HG02571 (cell line): ENCODE results near the gene TEAD1.
"Not testable (repeated sequence)": the region's sequence is repeated elsewhere in the genome, so short reads cannot be mapped to it uniquely, and the experiment has no call there.

Source experiments
- ATAC-seq: cut with Tn5 transposase; IDR thresholded peaks from one replicate; pipeline ENCODE4 v1.9.1; 2021; ENCODE audit warnings: mild to moderate bottlenecking, moderate library complexity; ENCODE audit not compliant: unreplicated experiment

TEAD1 gene

DNA sequence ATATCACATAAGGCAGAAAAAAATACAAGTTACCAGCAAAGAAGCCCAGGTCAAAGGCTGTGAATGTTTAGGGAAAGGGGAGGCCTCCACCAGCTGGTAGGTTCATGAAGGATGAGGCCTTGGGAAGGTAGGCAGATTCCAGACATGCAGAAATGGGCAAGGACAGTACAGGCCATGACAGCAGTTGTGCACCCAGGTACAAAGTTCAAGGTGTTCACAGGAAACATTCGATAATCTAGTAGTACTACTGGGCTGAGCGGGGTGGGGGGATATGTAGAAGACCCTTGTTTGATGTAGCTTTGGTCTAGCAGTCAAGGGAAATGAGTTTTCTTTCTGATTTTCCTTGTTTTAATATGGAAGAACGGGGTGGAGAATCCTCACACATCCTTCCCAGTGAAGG lies 182.1 kb downstream of the TEAD1 start:
- ATAC-seq, result no peak

DNA sequence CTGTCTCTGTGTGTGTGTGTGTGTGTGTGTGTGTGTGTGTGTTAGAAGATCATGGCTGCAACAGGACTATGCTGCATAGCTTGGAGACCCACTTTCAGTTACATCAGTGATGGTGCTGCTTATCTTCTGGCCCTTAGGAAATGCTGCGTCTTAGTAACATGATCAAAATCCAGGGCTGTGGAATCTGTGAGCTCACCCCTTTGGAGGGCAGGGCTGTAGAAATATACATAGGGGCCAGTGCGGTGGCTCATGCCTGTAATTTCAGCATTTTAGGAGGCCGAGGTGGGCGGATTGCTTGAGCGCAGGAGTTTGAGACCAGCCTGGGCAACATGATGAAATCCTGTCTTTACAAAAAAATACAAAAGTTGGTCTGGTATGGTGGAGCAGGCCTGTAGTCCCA lies 183.4 kb downstream of the TEAD1 start:
- no peak for ATAC-seq

DNA sequence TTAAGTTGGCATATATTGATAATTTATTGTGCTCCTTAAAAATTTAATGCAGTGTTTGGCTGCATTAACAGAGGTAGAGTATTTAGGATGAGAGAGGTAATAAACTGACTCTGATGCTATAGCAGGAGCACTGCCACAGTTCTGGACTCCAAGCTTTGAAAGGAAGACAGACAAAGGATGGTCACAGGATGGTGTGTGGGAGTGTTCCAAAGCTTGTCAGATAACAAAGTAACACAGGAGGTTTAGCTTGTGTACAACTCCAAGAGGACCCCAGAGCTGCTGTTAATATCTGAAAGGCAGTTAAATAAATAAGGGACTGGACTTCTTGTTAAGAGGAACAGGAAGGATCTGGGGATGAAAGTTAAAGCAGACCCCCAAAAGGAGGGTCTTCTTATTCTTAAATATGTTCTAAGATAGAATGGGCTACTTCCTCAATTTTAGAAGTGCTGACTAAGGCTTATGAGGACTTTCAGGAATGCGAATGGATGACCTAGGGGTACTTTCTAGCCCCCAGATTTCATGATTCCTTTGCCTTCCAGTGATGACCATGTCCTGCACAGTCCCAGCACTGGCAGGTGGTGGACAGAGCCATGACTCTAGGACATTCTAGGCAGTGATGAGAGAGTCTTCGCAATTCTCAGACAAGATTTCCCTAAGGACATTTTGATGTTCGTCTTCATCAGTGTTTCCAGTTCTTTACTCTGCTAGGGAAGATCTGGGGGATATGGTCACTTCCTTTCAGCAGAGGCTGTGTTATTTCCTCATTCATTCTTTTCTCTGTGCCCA lies 185.8 kb downstream of the TEAD1 start:
- no peak for ATAC-seq

DNA sequence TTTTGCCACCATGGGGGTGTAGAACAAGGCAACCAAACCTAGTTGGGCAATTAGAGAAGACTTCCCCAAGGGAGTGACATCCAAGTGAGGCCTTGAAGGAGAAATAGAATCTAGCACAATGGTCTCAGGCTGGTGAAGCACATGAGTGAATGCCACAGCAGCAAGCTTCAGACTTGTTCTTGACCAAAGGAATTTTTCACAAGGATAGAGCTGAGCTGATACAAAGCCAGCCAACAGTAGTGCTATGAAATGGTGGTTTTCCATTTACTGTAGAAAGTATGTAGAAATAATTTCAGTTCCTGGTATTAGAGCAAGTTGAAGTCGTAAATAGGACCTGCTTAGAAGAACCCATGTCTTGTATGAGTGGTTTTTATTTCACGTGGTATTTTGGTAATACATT lies 186.6 kb downstream of the TEAD1 start:
- no peak for ATAC-seq

DNA sequence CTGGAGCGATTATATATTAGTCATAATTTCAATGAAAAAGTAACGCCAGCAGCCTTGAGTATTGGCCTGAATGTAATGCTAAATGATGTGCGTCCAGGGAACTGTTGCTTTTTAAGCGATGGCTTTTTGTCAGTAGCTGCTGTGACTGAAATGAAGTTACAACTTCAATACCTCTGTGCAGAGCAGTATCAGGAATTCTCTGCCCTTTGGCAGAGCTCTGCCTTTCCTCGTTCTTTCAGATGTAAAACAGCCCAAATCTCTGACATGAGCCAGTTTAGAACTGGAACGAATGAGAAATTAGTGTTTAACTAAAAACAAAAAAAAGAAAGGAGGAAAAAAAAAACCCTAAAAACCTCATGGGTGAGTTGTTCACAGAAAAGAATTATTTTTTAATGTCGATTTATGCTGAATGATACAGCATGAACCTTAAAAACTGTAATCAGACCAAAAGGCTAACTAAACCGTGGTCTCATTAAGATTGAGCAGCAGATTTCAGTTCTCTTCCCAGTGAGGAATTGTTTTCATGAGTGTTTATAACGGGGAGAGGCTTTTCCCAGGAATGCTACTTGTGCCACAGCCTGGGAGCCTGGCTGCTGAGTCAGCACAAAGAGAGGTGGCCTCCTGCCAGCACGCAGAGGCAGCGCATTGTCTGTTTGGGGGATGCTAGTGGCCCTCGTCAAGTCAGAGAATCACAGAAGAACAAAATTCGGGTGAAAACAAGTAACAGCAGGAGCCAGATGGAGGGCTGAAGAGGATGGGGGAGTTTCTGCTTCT lies 188.7 kb downstream of the TEAD1 start:
- no peak for ATAC-seq

DNA sequence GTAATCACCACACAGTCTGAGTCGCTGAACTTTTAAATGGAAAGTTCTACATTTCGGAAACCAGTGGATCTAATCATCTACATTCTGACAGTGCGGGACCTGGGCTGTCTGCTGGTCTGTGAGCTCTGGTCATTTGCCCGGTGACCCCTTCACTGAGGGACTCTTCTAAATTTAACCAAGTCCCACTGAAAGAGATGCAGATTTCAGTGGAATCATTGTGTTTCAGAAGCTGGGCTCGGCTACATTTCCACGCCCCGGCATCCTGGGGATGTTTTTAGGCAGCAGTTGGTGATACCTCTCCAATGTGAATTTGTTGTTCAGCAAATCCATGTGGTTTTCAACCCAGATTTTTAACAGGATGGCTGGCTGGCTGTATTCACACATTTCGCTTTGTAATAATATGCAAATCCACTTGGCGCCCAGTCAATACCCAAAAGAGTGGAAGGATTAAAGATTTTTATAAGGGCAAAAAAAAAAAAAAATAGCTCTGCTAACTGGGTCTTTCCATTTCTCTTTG lies 189.4 kb downstream of the TEAD1 start:
- no peak for ATAC-seq

DNA sequence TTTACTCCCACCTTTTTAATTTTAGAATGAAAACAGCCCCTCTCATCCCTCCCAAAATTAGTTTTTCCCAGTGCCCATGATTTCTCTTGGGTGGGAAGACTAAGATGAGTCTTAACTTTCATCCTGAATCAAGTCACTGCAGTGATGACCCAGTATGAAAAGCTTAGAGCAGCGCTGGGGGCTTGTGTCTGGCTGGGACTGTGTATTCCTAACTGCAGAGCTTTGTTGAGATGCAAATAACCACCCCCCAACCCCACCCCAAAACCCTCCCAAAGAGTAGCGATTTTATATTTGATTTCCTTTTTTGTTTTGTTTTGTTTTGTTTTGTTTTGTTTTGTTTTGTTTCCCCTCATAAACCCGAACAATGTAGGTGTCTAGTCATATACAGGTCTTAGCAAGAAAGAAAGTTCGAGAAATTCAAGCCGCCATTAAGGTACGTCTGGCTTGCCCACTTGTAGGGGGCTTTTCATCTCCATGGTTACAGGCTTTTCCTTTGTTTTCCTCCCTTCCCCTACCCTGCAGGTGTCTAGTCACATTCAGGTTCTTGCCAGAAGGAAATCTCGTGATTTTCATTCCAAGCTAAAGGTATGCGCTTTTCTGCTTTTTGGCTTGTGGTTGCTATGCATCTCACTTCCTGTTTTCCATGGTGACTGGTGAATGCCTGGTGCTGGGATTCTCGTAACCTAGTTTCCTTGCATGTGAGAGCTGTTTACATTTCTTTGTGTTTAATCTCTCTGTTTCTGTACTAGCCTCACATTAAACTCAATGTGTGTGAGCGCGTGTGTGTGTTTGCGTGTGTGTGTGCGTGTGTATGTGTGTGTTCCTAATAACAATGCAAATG lies 190.3 kb downstream of the TEAD1 start:
- no peak for ATAC-seq

DNA sequence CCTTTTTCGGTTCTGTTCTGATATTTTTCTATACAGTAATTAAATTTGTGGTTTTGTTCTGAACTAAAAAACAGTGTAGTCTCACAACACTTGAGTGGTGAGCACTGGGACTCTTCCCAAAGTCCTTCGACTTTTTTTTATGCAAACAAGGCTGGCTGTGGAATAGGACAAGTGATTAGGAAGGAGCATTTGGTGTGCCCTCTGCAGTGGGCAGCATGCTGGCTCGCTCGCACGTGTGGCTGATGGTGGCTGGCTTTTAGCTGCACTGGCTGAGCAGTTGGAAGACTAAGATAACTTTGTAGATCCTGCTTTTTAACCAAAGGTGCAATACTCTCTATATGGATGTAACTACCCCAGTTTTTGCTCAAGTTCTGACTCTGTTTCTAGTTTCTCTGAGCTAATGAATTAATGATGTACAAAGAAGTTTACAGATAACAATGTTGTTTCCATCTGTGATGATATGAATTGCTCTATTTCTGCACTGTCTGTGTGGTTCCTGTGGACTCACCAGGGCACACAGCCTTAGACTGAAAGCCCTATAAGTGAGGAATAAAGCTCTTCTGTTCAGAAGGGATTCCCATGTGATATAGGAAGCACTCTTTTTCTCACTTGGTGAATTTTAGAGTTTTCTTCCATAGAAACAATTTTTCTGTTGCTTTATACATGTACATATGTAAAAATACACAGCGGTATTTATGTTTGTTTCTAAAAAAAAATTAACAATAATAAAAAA lies 191.8 kb downstream of the TEAD1 start:
- no peak for ATAC-seq

DNA sequence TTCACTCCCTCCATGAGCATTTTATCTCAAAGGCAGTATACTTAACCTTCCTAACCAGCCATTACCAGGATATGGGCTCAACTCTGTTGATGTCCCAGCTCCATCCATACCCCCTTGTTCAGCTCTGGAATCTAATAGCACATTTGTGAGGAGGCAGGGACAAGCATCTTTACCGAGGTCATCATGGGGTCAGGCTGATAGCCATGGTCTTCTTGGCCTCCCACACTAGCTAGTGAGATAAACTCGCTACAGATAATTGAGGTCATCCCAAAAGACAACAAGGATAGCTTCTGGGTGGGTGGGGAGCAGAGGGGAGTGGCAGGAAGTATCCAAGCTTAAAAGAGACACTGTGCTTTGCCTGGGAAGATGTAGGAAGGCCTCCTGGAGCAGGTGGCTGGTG lies 193.3 kb downstream of the TEAD1 start:
- no peak for ATAC-seq

DNA sequence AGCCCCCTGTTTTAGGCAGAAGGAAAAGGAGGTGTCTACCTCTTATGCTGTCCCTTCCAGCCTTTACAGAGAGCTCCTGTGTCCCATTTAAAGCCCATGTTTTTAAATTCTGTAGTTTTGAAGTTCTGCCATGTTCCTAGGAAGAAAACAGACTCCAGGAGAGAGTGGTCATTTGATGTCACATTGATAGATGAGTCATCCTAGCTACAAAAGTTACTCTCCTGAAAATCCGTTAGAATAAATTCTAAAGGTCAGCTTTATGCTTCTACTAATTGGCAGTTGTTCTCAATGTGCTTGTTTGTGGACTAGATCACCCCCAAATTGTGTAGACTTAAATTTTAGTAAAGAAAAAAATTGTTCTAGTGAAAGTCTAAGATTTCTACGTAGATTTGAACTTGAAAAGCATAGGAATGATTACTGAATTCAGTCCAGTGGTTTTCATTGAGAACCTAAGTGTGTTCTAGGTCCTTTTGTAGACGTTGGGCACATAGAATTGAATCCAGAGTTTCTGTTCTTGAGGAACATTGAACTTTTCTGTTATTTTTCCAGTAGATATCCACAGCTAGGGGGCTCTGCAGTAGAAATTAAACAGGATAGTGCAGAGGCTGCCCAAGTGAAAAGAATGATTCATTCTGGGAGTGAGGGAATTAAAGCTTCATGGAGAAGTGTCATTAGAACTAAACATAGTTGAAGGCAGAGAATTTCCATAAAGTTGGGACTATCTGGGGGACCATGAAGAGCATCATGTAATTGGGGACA lies 194.3 kb downstream of the TEAD1 start:
- ATAC-seq, result no peak

DNA sequence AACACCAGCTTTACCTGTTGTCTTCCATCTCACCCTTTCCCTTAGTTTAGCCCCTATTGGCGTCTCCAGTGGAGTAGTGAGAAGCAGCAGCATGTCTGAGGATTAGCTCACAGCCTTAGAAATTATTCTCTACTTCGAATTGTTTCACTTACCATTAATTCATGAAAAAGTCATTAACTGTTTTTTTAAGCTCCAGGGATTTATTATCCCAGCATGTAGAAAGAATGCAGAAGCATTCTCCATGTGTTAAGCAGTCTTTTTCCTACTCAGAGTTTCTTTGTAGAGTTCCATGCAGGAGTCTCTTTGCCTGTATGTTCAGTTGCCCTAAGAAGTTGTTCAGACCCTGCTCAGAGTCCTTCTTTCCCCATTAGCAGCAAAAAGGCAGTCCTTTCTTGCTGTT lies 197.0 kb downstream of the TEAD1 start:
- ATAC-seq, result no peak

DNA sequence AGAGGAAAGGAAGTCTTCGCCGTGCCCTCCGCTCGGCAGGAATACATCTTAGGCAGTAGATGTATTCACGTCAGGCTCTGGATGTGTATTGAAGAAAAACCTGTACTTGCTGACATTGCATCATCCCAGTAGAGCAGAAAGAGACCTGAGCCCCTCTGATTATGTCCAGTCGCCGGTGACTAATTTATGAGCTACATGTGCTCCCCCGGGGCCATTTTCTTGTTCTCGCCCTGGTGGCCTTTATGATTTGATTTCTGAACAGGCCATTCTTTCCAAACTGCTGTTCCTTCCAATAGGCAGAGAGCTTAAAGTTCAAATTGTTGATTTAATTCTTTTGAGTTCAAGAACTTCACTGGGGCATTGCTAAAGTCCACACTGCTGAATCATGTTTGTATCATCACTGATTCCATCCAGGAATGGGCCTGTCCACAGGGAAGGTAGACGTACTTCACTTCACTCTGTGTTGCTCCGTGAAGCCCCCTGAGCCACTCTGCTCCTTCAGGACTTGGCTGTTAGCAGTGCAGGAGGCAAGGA lies 197.6 kb downstream of the TEAD1 start:
- ATAC-seq, result no peak

DNA sequence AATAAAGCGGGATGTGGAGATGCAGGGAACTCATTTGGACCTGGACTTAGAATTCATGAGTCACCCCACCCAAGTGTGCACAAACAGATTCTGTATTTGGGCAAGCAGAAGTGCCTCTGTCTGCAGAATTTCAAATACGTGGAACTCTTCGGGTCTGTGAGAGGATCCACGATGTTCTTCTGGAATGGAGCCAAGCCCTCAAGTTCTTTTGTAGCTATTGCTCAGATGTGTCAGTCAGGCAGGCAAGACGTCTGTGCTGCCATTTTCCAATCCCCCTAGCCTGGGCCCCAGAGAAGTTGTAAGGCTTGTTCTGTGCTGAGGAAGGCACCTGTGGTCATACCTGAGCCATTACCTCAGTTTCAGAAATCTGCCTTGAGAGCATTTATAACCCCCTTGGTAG lies 202.1 kb downstream of the TEAD1 start:
- ATAC-seq, result no peak

DNA sequence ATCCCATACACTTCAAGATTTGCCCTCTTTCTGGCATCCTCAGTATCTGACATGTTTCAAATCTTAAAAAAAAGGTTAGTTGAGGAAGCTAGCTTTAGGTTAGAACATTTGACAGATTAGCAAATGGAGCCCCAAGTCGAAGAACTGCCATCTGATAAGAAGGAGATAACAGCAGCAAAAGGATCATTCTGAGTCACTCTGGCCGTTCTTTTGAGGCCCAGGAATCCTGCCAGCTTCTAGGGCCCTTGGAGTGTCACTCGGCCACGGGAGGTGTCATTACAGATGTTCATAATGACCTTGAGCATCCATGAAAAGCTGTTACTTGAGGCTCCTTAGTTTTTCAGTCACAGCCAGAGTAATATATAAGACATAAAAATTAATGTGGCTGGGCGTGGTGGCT lies 202.8 kb downstream of the TEAD1 start:
- ATAC-seq, result no peak

DNA sequence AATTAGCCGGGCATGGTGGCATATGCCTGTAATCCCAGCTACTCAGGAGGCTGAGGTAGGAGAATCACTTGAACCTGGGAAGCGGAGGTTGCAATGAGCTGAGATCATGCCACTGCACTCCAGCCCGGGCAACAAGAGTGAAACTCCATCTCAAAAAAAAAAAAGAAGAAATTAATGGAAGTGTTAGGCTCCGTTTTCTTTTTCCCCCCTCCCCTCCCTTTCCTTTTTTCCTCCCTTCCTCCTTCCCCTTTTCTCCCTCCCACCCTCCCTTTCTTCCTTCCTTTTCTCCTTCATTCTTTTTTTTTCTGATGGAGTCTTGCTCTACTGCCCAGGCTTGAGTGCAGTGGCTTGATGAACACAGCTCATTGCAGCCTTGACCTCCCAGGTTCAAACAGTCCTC lies 203.3 kb downstream of the TEAD1 start:
- ATAC-seq, result not testable (repeated sequence)

DNA sequence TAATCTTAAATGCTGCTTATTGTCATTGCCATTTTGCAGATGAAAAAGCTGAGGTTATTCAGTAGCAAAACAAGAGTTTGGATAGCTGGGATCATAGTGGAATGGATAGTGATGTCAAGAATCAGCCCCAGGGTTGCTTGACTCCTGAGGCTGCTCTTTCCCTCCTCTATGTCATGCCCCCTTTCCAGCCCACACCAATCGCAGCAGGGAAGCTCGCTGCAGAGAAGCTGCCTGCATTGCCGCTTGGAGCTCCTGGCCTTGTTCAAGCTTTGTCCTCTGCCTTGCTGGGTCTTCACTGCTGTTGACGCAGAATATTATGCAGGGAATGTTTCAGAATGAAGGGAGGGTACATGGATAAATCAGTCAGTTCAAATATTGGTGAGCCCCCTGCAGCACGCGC lies 206.1 kb downstream of the TEAD1 start:
- ATAC-seq, result no peak

DNA sequence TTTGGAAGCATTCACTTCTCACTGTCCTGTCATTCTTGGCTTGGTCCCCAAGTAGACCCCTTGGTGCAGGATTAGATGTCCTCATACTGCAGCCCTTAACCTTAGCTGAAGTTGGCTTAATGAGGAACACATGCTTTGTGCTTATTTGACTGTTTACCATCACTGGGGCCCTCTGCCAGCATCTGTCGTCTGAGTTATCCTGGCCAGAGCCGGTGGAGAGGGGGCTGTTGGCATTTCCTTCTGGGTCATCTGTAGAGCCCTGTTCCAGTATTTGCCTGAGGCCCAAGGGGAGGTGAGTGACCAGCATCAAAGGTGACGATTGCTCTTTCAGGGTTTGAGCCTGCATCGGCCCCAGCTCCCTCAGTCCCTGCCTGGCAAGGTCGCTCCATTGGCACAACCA lies 208.4 kb downstream of the TEAD1 start:
- no peak for ATAC-seq

DNA sequence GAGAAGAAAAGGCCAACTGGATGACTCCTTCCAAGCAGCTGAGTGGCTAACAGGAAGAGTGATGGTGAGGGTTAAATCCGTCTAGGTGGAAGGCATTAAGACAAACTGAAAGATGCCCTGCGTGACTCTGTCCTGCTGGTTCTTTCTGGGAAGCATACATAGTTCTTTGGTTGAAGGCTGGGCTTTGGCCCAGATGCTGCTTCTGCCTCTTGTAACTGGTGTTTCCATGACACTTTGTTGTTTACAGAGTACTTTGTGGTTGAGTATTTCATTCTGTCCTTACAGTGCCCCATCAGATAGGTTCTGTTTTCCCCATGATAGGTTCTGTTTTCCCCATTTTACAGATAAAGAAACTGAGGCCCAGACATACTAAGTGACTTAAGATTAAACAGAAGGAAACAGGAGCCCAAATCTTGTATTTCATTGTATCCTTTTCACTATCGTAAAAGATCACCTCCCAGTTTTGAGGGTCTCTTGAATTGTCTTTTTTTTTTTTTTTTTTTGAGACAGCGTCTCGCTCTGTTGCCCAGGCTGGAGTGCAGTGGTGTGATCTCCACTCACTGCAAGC lies 210.6 kb downstream of the TEAD1 start:
- ATAC-seq, result no peak

DNA sequence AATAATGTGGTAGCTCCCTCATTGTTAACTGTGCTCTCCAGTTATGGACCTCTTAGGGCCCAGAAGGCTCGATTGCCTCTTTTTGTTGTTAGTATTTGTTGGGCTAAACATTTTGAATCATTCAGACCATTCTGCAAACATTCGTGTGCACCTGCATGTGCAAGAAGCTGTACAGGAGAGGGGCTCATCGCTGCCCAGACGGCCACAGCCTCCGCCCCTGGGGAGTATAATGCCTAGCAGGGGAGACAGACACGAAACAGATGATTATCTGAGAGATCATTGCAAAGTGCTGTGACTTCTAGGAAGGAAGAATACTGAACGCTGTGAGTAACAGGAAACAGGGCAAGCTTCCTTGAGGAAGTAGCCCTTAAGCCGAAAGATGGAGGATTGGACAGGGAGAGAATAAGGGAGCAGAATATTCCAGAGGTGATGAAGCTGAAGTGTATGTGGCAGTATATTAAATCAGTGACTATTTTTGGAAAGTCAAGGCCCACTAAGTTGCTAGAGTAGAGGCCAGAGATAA lies 211.6 kb downstream of the TEAD1 start:
- ATAC-seq, result no peak
